Thyroid gland (tissue), 4 donors: ENCODE measurements around the gene CTNNA2. TPM values are rescaled to one million over a fixed set of nuclear protein-coding genes. Genes with fewer than 3 reads are reported as not detected.

Source experiments
- DNase-seq, 2 donors: peaks; one replicate each; pipeline ENCODE4 v3.0.0-alpha.2; 2019
- H3K27ac ChIP-seq, 3 donors: fragments of 200-600 bp; sonication (generic); 1 replicate in 2 of 3; 2 replicates in 1 of 3; pipeline ENCODE4 v1.5.1; 2016 to 2019; ENCODE audit warnings: mild to moderate bottlenecking in 1 of 3, moderate library complexity in 1 of 3
- H3K27me3 ChIP-seq: fragments of 200-600 bp; sonication (generic); one replicate; pipeline ENCODE4 v1.5.1; 2019
- H3K36me3 ChIP-seq, 2 donors: fragments of 200-600 bp; sonication (generic); one replicate each; pipeline ENCODE4 v1.5.1; 2016 to 2019
- H3K4me1 ChIP-seq, 2 donors: fragments of 200-600 bp; sonication (generic); one replicate each; pipeline ENCODE4 v1.5.1; 2017 to 2019
- H3K4me3 ChIP-seq, 3 donors: fragments of 200-600 bp; sonication (generic); replicated peaks in 1 of 3; 1 replicate in 2 of 3; 2 replicates in 1 of 3; pipeline ENCODE4 v1.5.1; 2016; ENCODE audit warnings: mild to moderate bottlenecking in 1 of 3
- H3K9me3 ChIP-seq: fragments of 200-600 bp; sonication (generic); one replicate; pipeline ENCODE4 v1.5.1; 2017
- POLR2A ChIP-seq, 2 donors: fragments of 450-650 bp; IDR thresholded peaks; one replicate each; pipeline ENCODE4 v1.6.1; 2017; ENCODE audit warnings: antibody characterized with exemption in 2 of 2, mild to moderate bottlenecking in 2 of 2, moderate library complexity in 1 of 2
- WGBS, 2 donors: methylation state at CpG; one replicate each; pipeline ENCODE4 v1.1.5; 2017; 5-methylcytosine and 5-hydroxymethylcytosine counted together
- intact Hi-C: fragments of 100-400 bp; cut with DNase I; formaldehyde crosslinking; loops from one replicate; pipeline ENCODE4 v1.15.1; 2023
- total RNA-seq, 4 donors: library from RNA; depleted of rRNA; stranded (reverse); fragments of >200 nt; gene quantifications; one replicate each; pipeline ENCODE4 v1.2.3, GENCODE V29; 2016
- TF ChIP-seq, protein P1 (sequence below), 6 experiments: fragments of 200-600 bp in 3 of 6; fragments of 450-650 bp in 3 of 6; sonication (generic) in 3 of 6; IDR thresholded peaks; one replicate each; pipeline ENCODE4 v1.5.1; 2016 to 2019; ENCODE audit warnings: antibody characterized with exemption in 6 of 6, mild to moderate bottlenecking in 2 of 6, inconsistent platforms in 1 of 6, moderate library complexity in 1 of 6

Gene CTNNA2
- total RNA-seq, 4 donors from 2014 or later = 0.13 to 0.44 (median 0.22) TPM; not detected in 1

DNA sequence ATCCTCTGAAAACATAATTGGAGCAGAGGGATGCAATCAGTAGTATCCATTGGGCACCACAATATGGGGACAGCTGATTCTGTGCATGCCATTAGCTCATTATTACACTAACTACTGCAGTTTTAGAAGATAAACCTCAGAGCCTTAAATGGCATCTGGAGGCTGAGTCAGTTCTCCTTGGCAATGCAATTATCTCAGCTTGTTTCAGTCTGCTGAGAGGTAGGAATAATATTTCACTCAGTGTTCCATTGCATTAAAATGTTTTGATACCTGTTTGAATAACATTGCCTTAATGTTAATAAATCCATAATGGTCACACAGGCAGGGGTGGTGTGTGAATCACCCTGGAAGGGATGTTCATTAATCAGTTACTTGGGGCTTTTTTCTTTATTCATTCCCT lies 482.1 kb downstream of the CTNNA2 start:
- H3K27me3 ChIP-seq = no peaks in the 10 kb centered on the region
- no peak overlapping the region for H3K4me3 ChIP-seq
- no peaks in the 10 kb centered on the region for H3K9me3 ChIP-seq
- intact Hi-C loops = no loop called here
- H3K36me3 ChIP-seq = no peaks in the 10 kb centered on the region
- H3K4me1 ChIP-seq = no peaks in the 10 kb centered on the region
- H3K27ac ChIP-seq = no peak overlapping the region
- no peak for TF ChIP-seq POLR2A (IDR thresholded peaks at IDR 0.05)
- TF ChIP-seq, protein P1, sequence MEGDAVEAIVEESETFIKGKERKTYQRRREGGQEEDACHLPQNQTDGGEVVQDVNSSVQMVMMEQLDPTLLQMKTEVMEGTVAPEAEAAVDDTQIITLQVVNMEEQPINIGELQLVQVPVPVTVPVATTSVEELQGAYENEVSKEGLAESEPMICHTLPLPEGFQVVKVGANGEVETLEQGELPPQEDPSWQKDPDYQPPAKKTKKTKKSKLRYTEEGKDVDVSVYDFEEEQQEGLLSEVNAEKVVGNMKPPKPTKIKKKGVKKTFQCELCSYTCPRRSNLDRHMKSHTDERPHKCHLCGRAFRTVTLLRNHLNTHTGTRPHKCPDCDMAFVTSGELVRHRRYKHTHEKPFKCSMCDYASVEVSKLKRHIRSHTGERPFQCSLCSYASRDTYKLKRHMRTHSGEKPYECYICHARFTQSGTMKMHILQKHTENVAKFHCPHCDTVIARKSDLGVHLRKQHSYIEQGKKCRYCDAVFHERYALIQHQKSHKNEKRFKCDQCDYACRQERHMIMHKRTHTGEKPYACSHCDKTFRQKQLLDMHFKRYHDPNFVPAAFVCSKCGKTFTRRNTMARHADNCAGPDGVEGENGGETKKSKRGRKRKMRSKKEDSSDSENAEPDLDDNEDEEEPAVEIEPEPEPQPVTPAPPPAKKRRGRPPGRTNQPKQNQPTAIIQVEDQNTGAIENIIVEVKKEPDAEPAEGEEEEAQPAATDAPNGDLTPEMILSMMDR (IDR thresholded peaks at IDR 0.05) = no peak
- no peak for DNase-seq

DNA sequence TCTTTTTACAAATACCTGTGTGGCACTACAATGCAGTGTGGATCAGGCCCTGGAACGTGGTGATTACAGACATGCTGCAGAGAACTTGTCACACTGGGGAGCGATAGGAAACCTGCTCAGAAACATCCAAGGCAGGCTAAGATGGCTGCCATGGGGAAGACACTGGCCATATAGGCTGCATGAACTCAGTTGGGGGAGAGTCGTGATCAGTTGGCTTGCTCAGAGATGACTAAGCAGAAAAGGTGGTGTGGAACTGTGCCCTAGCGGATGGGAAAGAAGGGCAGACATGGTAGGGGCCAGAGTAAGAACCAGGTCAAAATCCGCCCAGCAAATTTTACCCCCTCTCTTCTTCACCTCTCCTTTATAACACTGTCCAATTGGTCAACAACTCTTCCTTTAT lies 483.9 kb downstream of the CTNNA2 start:
- H3K27ac ChIP-seq = no peak overlapping the region
- no peaks in the 10 kb centered on the region for H3K36me3 ChIP-seq
- DNase-seq = no peak
- TF ChIP-seq, protein P1 (IDR thresholded peaks at IDR 0.05) = no peak
- TF ChIP-seq POLR2A (IDR thresholded peaks at IDR 0.05) = no peak
- intact Hi-C loops = no loop called here
- H3K4me3 ChIP-seq = no peak overlapping the region
- 90 to 94% methylated on average over 5 of the region's 5 CpGs for WGBS, 2 donors
- H3K27me3 ChIP-seq = no peaks in the 10 kb centered on the region
- no peaks in the 10 kb centered on the region for H3K9me3 ChIP-seq
- no peaks in the 10 kb centered on the region for H3K4me1 ChIP-seq

DNA sequence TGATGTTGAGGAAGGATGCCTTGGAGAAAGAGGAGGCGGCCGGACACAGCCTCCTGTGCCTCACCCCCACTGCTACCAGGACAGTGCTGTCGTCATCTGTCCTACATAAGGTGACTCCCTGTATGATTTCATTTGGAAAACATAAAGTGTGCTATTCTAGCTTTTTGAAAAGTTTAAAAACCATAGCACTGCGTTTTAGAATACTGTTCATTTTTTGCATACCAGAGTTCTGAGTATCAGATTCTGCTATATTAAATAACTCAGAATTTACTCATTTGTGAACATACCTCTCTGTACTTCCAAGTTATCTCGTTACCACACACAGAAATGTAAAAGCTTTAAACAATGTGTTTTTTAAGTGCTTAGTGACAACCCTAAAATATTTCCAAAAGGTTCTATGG lies 488.9 kb downstream of the CTNNA2 start:
- intact Hi-C loops = no loop called here
- WGBS, 2 donors = 68 to 73% methylated on average over 5 of the region's 5 CpGs
- no peak overlapping the region for H3K4me3 ChIP-seq
- no peak for DNase-seq
- no peaks in the 10 kb centered on the region for H3K36me3 ChIP-seq
- no peaks in the 10 kb centered on the region for H3K27me3 ChIP-seq
- no peaks in the 10 kb centered on the region for H3K9me3 ChIP-seq
- TF ChIP-seq, protein P1 (IDR thresholded peaks at IDR 0.05) = no peak
- TF ChIP-seq POLR2A (IDR thresholded peaks at IDR 0.05) = no peak
- H3K27ac ChIP-seq = no peak overlapping the region
- no peaks in the 10 kb centered on the region for H3K4me1 ChIP-seq

DNA sequence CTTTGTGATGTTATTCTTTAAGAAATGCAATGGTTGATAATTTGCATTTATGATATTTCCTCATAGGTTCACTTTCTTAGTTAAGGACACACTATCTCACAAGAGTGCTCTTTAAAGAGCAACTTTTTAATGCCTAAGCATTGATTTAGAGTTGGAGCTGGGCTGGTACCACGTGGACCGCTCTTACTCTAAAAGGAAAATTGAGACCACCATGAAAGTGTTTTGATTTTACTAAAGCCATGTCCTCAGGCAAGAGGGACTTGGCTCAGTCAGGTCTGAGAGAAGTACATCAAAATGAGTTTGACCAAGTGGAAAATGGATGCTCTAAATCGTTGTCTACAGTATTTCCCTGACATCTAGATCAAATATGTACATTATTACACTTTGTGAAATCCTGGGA lies 489.3 kb downstream of the CTNNA2 start:
- H3K9me3 ChIP-seq = no peaks in the 10 kb centered on the region
- H3K27ac ChIP-seq = no peak overlapping the region
- intact Hi-C loops = no loop called here
- no peak for DNase-seq
- WGBS, 2 donors = 62 to 64% methylated on average over 3 of the region's 3 CpGs
- TF ChIP-seq, protein P1 (IDR thresholded peaks at IDR 0.05) = no peak
- no peak for TF ChIP-seq POLR2A (IDR thresholded peaks at IDR 0.05)
- H3K27me3 ChIP-seq = no peaks in the 10 kb centered on the region
- H3K36me3 ChIP-seq = no peaks in the 10 kb centered on the region
- no peaks in the 10 kb centered on the region for H3K4me1 ChIP-seq
- no peak overlapping the region for H3K4me3 ChIP-seq

DNA sequence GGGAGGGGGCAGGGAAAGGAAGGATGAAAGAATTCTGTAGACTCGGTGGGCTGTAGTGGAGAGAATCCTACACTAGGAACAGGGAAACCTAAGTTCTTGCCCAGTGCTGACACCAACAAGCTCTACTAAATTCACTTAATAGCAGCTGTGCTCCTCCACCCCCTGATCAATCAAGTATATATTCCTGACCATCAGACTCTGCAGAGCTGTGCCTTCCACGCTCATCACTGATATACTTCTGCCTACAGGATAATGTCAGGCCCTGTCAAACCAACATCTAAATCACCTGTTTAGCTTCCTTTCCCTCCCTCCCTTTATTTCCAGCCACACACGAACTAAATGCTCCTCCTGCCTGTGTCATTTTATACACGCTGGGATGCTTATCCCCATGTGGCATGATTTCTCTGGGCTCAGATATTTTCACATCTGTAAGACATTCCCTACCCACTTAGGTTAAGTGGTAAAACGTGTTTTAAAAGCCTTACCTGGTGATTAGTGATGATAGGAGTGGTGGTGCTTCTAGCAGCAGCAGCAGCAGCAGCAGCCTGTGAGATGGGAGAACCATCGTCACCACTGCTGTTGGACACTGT lies 489.8 kb downstream of the CTNNA2 start:
- no peak for TF ChIP-seq POLR2A (IDR thresholded peaks at IDR 0.05)
- TF ChIP-seq, protein P1 (IDR thresholded peaks at IDR 0.05) = no peak
- intact Hi-C loops = no loop called here
- Histone ChIP-seq H3K27me3 (no peaks in the 10 kb centered on the region), H3K4me3 (no peak overlapping the region), H3K4me1 (peaks cover under 1 to 1% of the 10 kb centered on the region in 2 donors), H3K36me3 (no peaks in the 10 kb centered on the region), H3K9me3 (no peaks in the 10 kb centered on the region), H3K27ac (no peak overlapping the region)
- no peak for DNase-seq
- WGBS, 2 donors = 76 to 77% methylated on average over 6 of the region's 6 CpGs
